Activated T-cell treated with anti-CD3 and anti-CD28 coated beads for 1 hour (primary cell): ENCODE data around the gene DUSP9.

ENCODE experiments used
- DNase-seq: peaks from one replicate; pipeline ENCODE4 v3.0.0-alpha.2; 2020; ENCODE audit warnings: low read depth

Gene DUSP9

GRCh38 chrX:153637121-153638040 is 9.6 kb upstream of the DUSP9 start:
- no peak for DNase-seq

DNA sequence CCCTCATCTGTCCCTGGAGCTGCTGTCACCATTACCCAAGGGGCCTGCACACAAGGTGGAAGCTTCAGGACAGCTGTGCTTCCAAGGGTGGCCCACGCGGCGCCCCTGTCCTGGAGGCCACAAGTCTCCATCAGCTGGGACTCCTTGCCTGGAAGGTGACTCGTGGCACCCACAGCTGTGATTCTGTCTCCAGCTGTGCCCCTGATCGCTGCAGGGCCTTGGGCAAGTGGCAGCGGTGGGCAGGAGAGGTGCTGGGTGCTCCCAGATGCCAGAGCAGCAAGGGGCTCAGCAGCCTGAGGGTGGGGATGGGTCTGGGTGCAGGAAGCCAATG is 9.0 kb upstream of the DUSP9 start:
- no peak for DNase-seq

GRCh38 chrX:153638436-153639176 is 8.4 kb upstream of the DUSP9 start:
- no peak for DNase-seq

GRCh38 chrX:153639177-153640044 is 7.6 kb upstream of the DUSP9 start:
- no peak for DNase-seq

GRCh38 chrX:153640045-153640686 is 6.8 kb upstream of the DUSP9 start:
- DNase-seq = no peak

GRCh38 chrX:153640736-153641575 is 6.0 kb upstream of the DUSP9 start:
- no peak for DNase-seq

GRCh38 chrX:153641627-153642026 is 5.4 kb upstream of the DUSP9 start:
- DNase-seq = no peak

DNA sequence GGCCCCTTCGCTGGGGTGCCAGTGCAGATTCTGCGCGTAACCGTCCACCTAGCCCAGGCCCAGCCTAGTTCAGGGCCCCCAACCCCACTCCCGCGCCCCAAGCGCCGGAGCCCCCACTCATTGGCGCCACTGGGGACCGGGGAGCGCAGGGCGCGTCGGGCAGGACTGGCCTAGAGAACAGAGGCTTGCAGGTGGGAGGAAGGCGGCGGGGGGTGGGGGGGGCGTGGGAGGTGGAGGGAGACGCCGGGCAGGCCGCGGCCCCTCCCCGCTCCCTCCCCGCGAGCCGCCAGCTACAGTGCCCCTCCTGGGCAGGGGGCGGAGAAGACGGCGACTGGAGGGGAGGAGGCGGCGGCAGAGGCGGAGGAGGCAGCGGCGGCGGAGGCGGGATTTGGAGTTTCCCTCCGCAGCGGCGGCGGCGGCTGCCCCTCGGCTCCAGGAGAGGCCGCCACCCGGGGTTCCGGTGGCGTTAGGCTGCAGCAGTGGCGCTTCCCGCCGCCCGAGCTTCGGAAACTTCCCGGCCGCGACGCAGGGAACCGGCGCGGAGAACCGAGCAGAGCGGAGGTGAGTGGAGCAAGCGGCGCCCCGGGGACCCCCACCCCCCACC is 4.8 kb upstream of the DUSP9 start:
- DNase-seq = no peak

- no peak for DNase-seq
Measured at GRCh38 chrX:153642655-153643430, 4.2 kb upstream of the DUSP9 start.

- no peak for DNase-seq
Measured at GRCh38 chrX:153643431-153644351, 3.3 kb upstream of the DUSP9 start.

DNA sequence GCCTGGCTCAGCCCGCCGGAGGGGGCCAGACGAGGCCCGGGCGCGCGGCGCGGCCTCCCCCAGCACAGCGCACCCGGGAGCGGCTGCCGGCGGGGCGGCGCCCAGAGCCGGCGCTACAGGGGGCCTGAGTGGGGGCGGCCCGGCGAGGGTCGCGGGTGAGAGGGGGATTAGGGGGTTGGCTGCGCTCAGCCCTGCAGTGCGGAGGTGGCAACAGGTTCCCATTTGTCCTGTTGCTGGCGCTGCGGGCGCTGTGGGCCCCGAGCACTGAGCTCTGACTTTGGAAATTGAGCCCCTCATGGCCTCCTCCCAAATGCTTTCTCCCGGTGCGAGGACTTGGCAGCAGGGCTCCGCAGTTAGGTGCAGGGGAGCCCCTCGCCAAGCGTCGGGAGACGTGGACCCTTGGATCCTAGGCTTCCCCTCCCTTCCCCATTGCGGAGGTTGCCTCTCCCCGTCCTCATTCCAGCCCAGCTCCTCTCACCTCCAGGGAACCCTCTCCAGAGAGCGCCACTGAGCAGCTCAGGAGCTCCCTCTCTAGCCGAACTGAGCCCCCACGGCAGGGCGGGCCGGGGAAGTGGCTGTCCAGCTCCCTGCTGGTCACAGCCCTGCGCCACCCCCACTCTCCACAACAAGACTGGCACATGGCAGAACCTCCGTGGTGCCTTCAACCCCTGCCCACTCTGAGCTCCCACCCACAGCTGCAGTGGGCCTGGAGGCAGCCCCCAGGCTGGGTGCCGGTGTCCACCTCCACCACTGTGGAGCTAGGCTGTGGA is 2.5 kb upstream of the DUSP9 start:
- no peak for DNase-seq

GRCh38 chrX:153645151-153645550 is 1.9 kb upstream of the DUSP9 start:
- DNase-seq = no peak

DNA sequence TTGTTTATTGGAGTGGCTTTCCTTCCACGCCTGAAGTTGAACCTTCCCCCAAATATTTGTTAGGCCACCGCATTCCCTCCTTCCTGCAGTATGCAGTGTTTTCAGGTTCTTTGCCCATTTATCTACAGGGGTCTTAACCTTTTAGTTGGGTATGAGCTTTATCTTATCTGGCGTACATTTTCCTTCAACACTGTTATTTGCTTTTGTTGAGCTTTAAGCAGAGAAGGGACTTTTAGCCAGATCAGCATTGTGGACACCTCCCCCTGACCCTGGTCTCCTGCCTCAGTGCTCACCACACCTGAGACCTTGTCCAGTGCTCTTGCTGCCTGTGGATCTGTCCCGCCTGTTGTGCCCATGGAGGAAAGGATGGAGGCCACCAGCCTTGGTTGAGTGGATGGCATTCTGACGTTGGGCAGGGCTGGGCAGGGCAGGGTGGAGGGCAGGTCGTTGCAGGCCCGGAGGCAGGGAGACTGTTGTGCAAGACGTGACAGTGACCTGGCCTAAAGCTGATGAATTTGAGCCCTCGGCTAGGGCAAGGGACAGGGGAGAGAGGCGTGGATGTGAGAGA is 998 bp upstream of the DUSP9 start:
- no peak for DNase-seq

DNA sequence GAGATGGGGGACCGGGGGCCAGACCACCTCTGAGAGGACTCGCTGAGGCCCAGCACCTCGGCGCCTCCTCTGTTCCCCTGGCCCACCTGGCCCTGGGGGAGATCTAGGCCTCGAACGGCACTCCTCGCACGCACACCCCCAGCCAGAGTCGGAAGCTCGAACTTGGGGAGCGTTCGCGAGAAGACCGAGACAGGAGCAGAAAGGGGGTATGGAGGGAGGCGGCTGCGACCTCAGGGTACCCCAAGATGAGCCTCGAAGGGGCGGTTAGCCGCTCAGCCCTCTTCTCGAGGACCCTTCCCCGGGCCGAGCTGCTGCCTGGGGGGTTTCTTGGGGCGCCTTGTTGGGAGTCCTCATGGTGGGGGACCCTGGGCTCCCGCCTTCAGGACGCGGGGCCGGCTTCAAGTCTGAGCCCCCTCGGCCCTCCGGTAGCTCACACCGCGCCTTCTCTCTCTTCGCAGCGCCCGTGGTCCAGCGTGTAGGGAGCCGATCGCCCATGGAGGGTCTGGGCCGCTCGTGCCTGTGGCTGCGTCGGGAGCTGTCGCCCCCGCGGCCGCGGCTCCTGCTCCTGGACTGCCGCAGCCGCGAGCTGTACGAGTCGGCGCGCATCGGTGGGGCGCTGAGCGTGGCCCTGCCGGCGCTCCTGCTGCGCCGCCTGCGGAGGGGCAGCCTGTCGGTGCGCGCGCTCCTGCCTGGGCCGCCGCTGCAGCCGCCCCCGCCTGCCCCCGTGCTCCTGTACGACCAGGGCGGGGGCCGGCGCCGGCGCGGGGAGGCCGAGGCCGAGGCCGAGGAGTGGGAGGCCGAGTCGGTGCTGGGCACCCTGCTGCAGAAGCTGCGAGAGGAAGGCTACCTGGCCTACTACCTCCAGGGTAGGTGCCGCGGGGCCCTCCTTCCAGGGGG is 706 bp downstream of the DUSP9 start:
- no peak for DNase-seq

GRCh38 chrX:153648358-153649177 is 1.6 kb downstream of the DUSP9 start:
- no peak for DNase-seq
